IMR-90 (cell line): ENCODE measurements around the gene PBOV1. TPM values are rescaled to one million over a fixed set of nuclear protein-coding genes. Genes with fewer than 3 reads are reported as not detected.

Source experiments
- ATAC-seq: fragments of 200-7000 bp; cut with Tn5 transposase; 2 replicates; pipeline ENCODE4 v1.9.1; 2020; ENCODE audit warnings: low read depth, mild to moderate bottlenecking, moderate library complexity
- BruUV-seq: library from RNA; stranded (reverse); fragments of 400-500 nt; replicated peaks from 2 replicates; lab custom pipeline; 2021; lab: Mats Ljungman, UMichigan
- CTCF ChIA-PET: fragments of 300-600 bp; formaldehyde crosslinking; extraction: SDS; loops from one replicate; lab custom pipeline; 2021; ENCODE audit warnings: antibody characterized with exemption; lab: Yijun Ruan, JAX
- POLR2A ChIA-PET: fragments of 300-600 bp; sonication (Branson Sonifier 250); formaldehyde crosslinking; loops from one replicate; lab custom pipeline; 2022; ENCODE audit warnings: antibody characterized with exemption; ENCODE audit not compliant: unreplicated experiment; lab: Charles Lee
- DNase-seq: peaks from one replicate; pipeline ENCODE4 v3.0.0; 2013
- H2AFZ ChIP-seq: replicated peaks from 2 replicates; pipeline ENCODE3; 2013; ENCODE audit warnings: low read length, mild to moderate bottlenecking; ENCODE audit not compliant: poor library complexity
- H2AK5ac ChIP-seq: 2 replicates; pipeline ENCODE4 v1.6.1; 2013; ENCODE audit warnings: low read depth, low read length, inconsistent platforms
- H2AK9ac ChIP-seq: replicated peaks from 2 replicates; pipeline ENCODE3; 2013; ENCODE audit warnings: mild to moderate bottlenecking, low read depth, low read length, moderate library complexity; ENCODE audit not compliant: poor library complexity
- H2BK120ac ChIP-seq: 2 replicates; pipeline ENCODE4 v1.6.1; 2013; ENCODE audit warnings: low read depth, low read length, inconsistent platforms
- H2BK15ac ChIP-seq: 3 replicates; pipeline ENCODE4 v1.6.1; 2013; ENCODE audit warnings: low read depth, low read length, inconsistent platforms
- H2BK20ac ChIP-seq: 2 replicates; pipeline ENCODE4 v1.6.1; 2013; ENCODE audit warnings: low read depth, mild to moderate bottlenecking, inconsistent platforms, low read length, moderate library complexity
- H2BK5ac ChIP-seq: 2 replicates; pipeline ENCODE4 v1.6.1; 2013; ENCODE audit warnings: mild to moderate bottlenecking, low read depth, low read length, inconsistent platforms; ENCODE audit not compliant: poor library complexity, severe bottlenecking
- H3K14ac ChIP-seq: replicated peaks from 2 replicates; pipeline ENCODE4 v1.6.1; 2013; ENCODE audit warnings: low read depth, low read length, inconsistent platforms
- H3K18ac ChIP-seq: 2 replicates; pipeline ENCODE4 v1.6.1; 2013; ENCODE audit warnings: low read depth, low read length, control low read depth
- H3K23ac ChIP-seq: 2 replicates; pipeline ENCODE4 v1.6.1; 2013; ENCODE audit warnings: low read depth, low read length, inconsistent platforms
- H3K27ac ChIP-seq: 2 replicates; pipeline ENCODE4 v1.5.1; 2013; ENCODE audit warnings: mild to moderate bottlenecking, control low read depth, low read length; ENCODE audit not compliant: insufficient read depth
- H3K27me3 ChIP-seq: 2 replicates; pipeline ENCODE4 v1.6.1; 2013; ENCODE audit warnings: low read length; ENCODE audit not compliant: control insufficient read depth, insufficient read depth
- H3K36me3 ChIP-seq: 2 replicates; pipeline ENCODE4 v1.6.1; 2013; ENCODE audit warnings: low read length, mixed read lengths; ENCODE audit not compliant: control insufficient read depth, insufficient read depth
- H3K4ac ChIP-seq: 2 replicates; pipeline ENCODE4 v1.6.1; 2013; ENCODE audit warnings: low read depth, low read length, inconsistent platforms
- H3K4me1 ChIP-seq: 2 replicates; pipeline ENCODE4 v1.6.1; 2013; ENCODE audit warnings: low read length, mixed read lengths; ENCODE audit not compliant: control insufficient read depth, insufficient read depth
- H3K4me2 ChIP-seq: 2 replicates; pipeline ENCODE4 v1.6.1; 2013; ENCODE audit warnings: low read depth, mild to moderate bottlenecking, control low read depth, low read length, moderate library complexity
- H3K4me3 ChIP-seq: 2 replicates; pipeline ENCODE4 v1.5.1; 2013; ENCODE audit warnings: low read depth, mild to moderate bottlenecking, control low read depth, low read length, moderate library complexity; ENCODE audit not compliant: insufficient read depth
- H3K56ac ChIP-seq: 2 replicates; pipeline ENCODE4 v1.6.1; 2013; ENCODE audit warnings: low read length, inconsistent platforms; ENCODE audit not compliant: insufficient read depth; ENCODE audit errors: extremely low read depth
- H3K79me1 ChIP-seq, 2 experiments: 2 replicates each; pipeline ENCODE4 v1.6.1; 2013; ENCODE audit warnings: low read length in 2 of 2, inconsistent platforms in 1 of 2, low read depth in 1 of 2
- H3K9ac ChIP-seq: 2 replicates; pipeline ENCODE4 v1.6.1; 2013; ENCODE audit warnings: low read depth, low read length, control low read depth
- H3K9me1 ChIP-seq: 2 replicates; pipeline ENCODE4 v1.6.1; 2013; ENCODE audit warnings: low read length, inconsistent platforms; ENCODE audit not compliant: insufficient read depth
- H3K9me3 ChIP-seq: 2 replicates; pipeline ENCODE4 v1.6.1; 2013; ENCODE audit warnings: low read length; ENCODE audit not compliant: control insufficient read depth, insufficient read depth
- H4K20me1 ChIP-seq: 2 replicates; pipeline ENCODE4 v1.6.1; 2013; ENCODE audit warnings: low read length, inconsistent platforms; ENCODE audit not compliant: insufficient read depth
- H4K5ac ChIP-seq: 2 replicates; pipeline ENCODE4 v1.6.1; 2013; ENCODE audit warnings: mild to moderate bottlenecking, low read depth, low read length, control low read depth
- H4K8ac ChIP-seq, 2 experiments: 2 replicates each; pipeline ENCODE4 v1.6.1; 2013; ENCODE audit warnings: low read depth in 2 of 2, low read length in 2 of 2, control low read depth in 1 of 2, inconsistent platforms in 1 of 2
- H4K91ac ChIP-seq: 2 replicates; pipeline ENCODE4 v1.6.1; 2013; ENCODE audit warnings: low read depth, low read length, inconsistent platforms; ENCODE audit not compliant: insufficient read depth
- BHLHE40 ChIP-seq: fragments of 150-350 bp; IDR thresholded peaks from 2 replicates; pipeline ENCODE4 v1.6.1; 2016; ENCODE audit warnings: mild to moderate bottlenecking, low read depth, low read length
- WGBS, 2 experiments: methylation state at CpG; one replicate each; pipeline versions ENCODE4 v1.1.5 to v1.1.7; 2013; ENCODE audit warnings: missing lambda C conversion rate in 2 of 2; ENCODE audit not compliant: insufficient read length in 1 of 2; ENCODE audit errors: extremely low coverage in 2 of 2; 5-methylcytosine and 5-hydroxymethylcytosine counted together
- dilution Hi-C: fragments of 300-500 bp; cut with HindIII; formaldehyde crosslinking; loops from one replicate; pipeline ENCODE4 v1.14.3; 2018; ENCODE audit warnings: low sequenced_read_pairs; ENCODE audit not compliant: unreplicated experiment
- in situ Hi-C: fragments of 300-500 bp; cut with MboI; formaldehyde crosslinking; loops from 3 replicates; pipeline ENCODE4 v1.14.3; 2019; ENCODE audit warnings: low sequenced_read_pairs, inconsistent platforms, mixed read lengths
- intact Hi-C: fragments of 100-400 bp; cut with micrococcal nuclease; formaldehyde crosslinking; loops from 2 replicates; pipeline ENCODE4 v1.10.0; 2022
- polyA plus RNA-seq, 3 experiments: library from polyadenylated mRNA; depleted of rRNA; stranded (reverse); fragments of >200 nt; gene quantifications; 2 replicates each; pipeline ENCODE4 v1.2.3, GENCODE V29; 2012; ENCODE audit warnings: low replicate concordance in 1 of 3
- total RNA-seq: library from RNA; depleted of rRNA; stranded (reverse); fragments of >200 nt; gene quantifications from 2 replicates; pipeline ENCODE4 v1.2.3, GENCODE V29; 2012
- TF ChIP-seq, protein P1 (sequence below): fragments of 150-350 bp; IDR thresholded peaks from 2 replicates; pipeline ENCODE4 v1.6.1; 2016; ENCODE audit warnings: low read depth, mild to moderate bottlenecking, low read length, moderate library complexity, borderline replicate concordance

Gene PBOV1
- total and polyA plus RNA-seq, 2 of the 4 experiments (the other 2 are of a cell fraction), result not detected

DNA sequence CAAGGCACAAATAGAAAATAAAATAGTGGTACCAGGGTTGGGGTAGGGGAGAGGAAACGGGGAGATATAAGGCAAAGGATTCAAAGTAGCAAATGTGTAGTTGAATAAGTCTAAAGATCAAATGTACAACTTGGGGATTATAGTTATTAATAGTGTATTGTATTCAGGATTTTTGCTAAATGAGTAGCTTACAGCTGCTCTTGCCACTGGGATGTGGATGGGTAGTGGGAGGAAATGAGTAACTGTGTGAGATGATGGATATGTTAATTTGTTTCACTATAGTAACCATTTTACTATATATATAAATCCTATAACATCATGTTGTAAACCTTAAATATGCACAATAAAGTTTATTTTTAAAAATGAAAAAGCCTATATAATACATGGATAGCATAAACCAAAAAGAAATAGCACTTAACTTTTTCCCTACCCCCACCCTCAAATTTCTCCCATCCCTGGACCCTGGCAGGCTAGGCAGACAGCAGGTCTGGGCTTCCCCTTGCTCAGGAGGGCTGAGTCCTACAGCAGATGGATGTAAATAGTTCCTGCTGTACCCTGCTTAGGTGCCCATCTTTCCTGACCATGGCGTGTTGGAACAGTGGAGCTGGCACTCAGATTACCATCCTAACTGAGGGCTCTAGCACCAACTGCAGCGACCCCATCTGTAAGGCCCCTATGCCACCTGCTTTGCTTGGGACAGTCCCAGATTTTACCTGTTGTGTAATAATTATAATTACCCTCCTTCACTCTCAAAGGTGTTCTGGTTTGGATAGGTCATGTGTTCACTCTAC is 28.6 kb upstream of the PBOV1 start:
- H3K18ac ChIP-seq, result no peak overlapping the region
- dilution Hi-C loops (no loop called here), in situ Hi-C loops (no loop called here), intact Hi-C loops (no loop called here)
- H3K4me2 ChIP-seq, result no peak overlapping the region
- H4K20me1 ChIP-seq, result no peaks in the 10 kb centered on the region
- H2BK120ac ChIP-seq, result no peak overlapping the region
- H2BK15ac ChIP-seq, result no peak overlapping the region
- no peak overlapping the region for H3K9ac ChIP-seq
- POLR2A ChIA-PET, result no interaction called here
- no peaks in the 10 kb centered on the region for H3K9me3 ChIP-seq
- H3K27me3 ChIP-seq, result peaks cover 2% of the 10 kb centered on the region
- no peaks in the 10 kb centered on the region for H3K9me1 ChIP-seq
- H3K4me3 ChIP-seq, result no peak overlapping the region
- H2BK20ac ChIP-seq, result no peak overlapping the region
- H2AK9ac ChIP-seq, result no peak overlapping the region
- no peak overlapping the region for H3K27ac ChIP-seq
- no peak overlapping the region for H3K56ac ChIP-seq
- DNase-seq (no peak), ATAC-seq (no peak)
- no CpG with 5 or more reads among the region's 3 CpGs for WGBS, 2 experiments
- BruUV-seq, result no TSS peak
- no peak overlapping the region for H3K23ac ChIP-seq
- no peak overlapping the region for H3K14ac ChIP-seq
- no peaks in the 10 kb centered on the region for H3K36me3 ChIP-seq
- TF ChIP-seq BHLHE40, result no peak
- TF ChIP-seq, protein P1, sequence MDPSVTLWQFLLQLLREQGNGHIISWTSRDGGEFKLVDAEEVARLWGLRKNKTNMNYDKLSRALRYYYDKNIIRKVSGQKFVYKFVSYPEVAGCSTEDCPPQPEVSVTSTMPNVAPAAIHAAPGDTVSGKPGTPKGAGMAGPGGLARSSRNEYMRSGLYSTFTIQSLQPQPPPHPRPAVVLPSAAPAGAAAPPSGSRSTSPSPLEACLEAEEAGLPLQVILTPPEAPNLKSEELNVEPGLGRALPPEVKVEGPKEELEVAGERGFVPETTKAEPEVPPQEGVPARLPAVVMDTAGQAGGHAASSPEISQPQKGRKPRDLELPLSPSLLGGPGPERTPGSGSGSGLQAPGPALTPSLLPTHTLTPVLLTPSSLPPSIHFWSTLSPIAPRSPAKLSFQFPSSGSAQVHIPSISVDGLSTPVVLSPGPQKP, result no peak
- H3K4me1 ChIP-seq, result no peaks in the 10 kb centered on the region
- H4K91ac ChIP-seq, result no peak overlapping the region
- no peak overlapping the region for H4K5ac ChIP-seq
- CTCF ChIA-PET, result no interaction called here
- H4K8ac ChIP-seq, result no peak overlapping the region
- H2AK5ac ChIP-seq, result no peak overlapping the region
- H2AFZ ChIP-seq, result no peak overlapping the region
- H3K79me1 ChIP-seq, result no peaks in the 10 kb centered on the region
- no peak overlapping the region for H2BK5ac ChIP-seq
- H3K4ac ChIP-seq, result no peak overlapping the region
